ENCODE data around the gene CAMK2G.

CAMK2G gene

DNA sequence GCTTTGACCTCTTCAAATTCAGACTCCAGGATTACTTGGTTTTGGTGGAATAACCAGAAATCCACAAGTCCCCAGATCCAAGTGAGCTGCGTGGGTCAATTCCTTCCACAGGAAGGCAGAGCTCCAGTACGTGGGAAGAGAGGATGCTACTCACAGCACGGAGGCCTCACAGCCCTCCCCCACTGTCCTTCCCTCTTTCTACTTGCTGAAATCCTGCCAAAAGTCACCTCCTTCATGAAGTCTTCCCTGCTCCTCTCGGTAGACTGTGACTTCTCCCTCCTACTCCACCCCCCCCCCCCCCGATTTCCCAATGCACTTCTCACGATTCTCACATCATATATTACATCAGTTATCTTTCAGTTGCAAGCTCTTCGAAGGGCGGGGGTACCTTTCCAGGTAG lies 12.3 kb downstream of the CAMK2G start:
- H2AK5ac ChIP-seq (ENCODE audit: low read depth, low read length), result no peak overlapping the region
- no peak overlapping the region for H3K4me2 ChIP-seq (ENCODE audit: insufficient read depth, low read length, poor library complexity, severe bottlenecking)
- H3K79me1 ChIP-seq (ENCODE audit: low read depth, low read length), result peaks cover 3% of the 10 kb centered on the region
- H3K23ac ChIP-seq (ENCODE audit: low read depth, low read length, poor library complexity), result peak overlapping the region; percentile 61
- peaks cover 0 to 1% of the 10 kb centered on the region in 2 donors for H3K9me3 ChIP-seq (replicated peaks in 1 of 2; ENCODE audit: control insufficient read depth in 2 of 2, insufficient read depth in 1 of 2, low read depth in 1 of 2, low read length in 2 of 2)
- H2BK12ac ChIP-seq (ENCODE audit: low read length), result no peak overlapping the region
- H3K9ac ChIP-seq (ENCODE audit: low read depth, low read length, poor library complexity), result no peak overlapping the region
- H3K14ac ChIP-seq (ENCODE audit: low read length), result no peak overlapping the region
- H3K27me3 ChIP-seq (ENCODE audit: control insufficient read depth in 3 of 3, insufficient read depth in 3 of 3, low read depth in 1 of 3, low read length in 3 of 3), result no peaks in the 10 kb centered on the region
- H2AFZ ChIP-seq (ENCODE audit: low read length), result no peak overlapping the region
- no peak overlapping the region for H3K4ac ChIP-seq (ENCODE audit: low read length)
- H2BK15ac ChIP-seq (ENCODE audit: low read length), result no peak overlapping the region
- H3K4me3 ChIP-seq (ENCODE audit: low read length in 2 of 2), result no peak overlapping the region
- H4K8ac ChIP-seq (ENCODE audit: low read depth, low read length), result no peak overlapping the region
- H3K4me1 ChIP-seq (ENCODE audit: control insufficient read depth in 2 of 2, insufficient read depth in 1 of 2, low read depth in 1 of 2, low read length in 2 of 2), result peaks cover 0 to 2% of the 10 kb centered on the region in 2 donors
- H2BK120ac ChIP-seq (ENCODE audit: low read depth, low read length), result no peak overlapping the region
- H3K36me3 ChIP-seq (replicated peaks in 1 of 2; ENCODE audit: control insufficient read depth in 2 of 2, insufficient read depth in 2 of 2, low read length in 2 of 2), result peaks cover 25 to 54% of the 10 kb centered on the region in 2 donors
- H2BK5ac ChIP-seq (ENCODE audit: low read length), result no peak overlapping the region
- no peak overlapping the region for H3K18ac ChIP-seq (ENCODE audit: low read length)
- DNase-seq (ENCODE audit: low spot score), result no peak
- H4K91ac ChIP-seq (ENCODE audit: low read depth, low read length, poor library complexity), result no peak overlapping the region
- no peak overlapping the region for H3K27ac ChIP-seq (replicated peaks; ENCODE audit: low read length)
- WGBS, 2 donors (ENCODE audit: extremely low coverage in 2 of 2, insufficient read length in 2 of 2, insufficient replicate concordance in 1 of 2), result no CpG with 5 or more reads among the region's 8 CpGs

DNA sequence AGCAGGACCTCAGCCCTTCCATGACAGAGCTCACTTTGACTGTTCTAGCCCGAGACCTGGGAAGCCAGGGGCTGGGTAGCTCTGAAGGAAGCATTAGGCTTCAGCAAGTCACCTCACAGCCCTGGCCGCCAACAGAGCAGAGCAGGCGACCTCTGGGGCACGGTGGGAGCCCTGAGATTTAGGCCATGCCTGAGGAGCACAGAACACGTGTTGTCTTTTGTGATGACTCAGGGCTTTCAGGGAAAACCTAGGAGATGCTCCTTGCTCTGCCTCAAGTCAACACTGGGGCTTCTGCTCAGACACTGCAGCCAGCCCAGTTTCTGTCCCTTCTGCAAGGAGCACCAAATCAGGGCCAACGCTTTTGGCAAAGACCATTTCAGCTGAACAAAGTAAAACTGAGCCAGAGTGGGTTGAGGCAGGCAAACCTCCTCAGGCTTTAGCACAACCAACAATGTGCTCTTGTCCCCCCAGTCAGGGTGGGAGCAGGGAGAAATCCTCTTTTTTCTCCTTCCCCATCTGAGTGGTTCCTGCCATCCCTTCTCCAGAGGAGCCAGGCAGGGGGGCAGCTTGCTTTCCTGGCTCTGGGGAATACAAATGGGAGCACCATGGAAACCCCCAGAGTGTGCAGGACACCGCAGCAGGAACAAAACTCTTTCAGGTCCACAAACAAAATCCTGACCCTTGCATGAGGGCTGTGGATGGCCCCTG lies 14.4 kb downstream of the CAMK2G start:
- no peak overlapping the region for H3K4ac ChIP-seq (ENCODE audit: low read length)
- no peak overlapping the region for H4K91ac ChIP-seq (ENCODE audit: low read depth, low read length, poor library complexity)
- no peak overlapping the region for H3K4me3 ChIP-seq (ENCODE audit: low read length in 2 of 2)
- H3K9me3 ChIP-seq (replicated peaks in 1 of 2; ENCODE audit: control insufficient read depth in 2 of 2, insufficient read depth in 1 of 2, low read depth in 1 of 2, low read length in 2 of 2), result peaks cover 0 to 1% of the 10 kb centered on the region in 2 donors
- H2AFZ ChIP-seq (ENCODE audit: low read length), result no peak overlapping the region
- H2BK5ac ChIP-seq (ENCODE audit: low read length), result no peak overlapping the region
- H3K27ac ChIP-seq (replicated peaks; ENCODE audit: low read length), result no peak overlapping the region
- H3K18ac ChIP-seq (ENCODE audit: low read length), result no peak overlapping the region
- no peak overlapping the region for H2AK5ac ChIP-seq (ENCODE audit: low read depth, low read length)
- H2BK12ac ChIP-seq (ENCODE audit: low read length), result no peak overlapping the region
- peaks cover 20 to 50% of the 10 kb centered on the region in 2 donors for H3K36me3 ChIP-seq (replicated peaks in 1 of 2; ENCODE audit: control insufficient read depth in 2 of 2, insufficient read depth in 2 of 2, low read length in 2 of 2)
- H3K14ac ChIP-seq (ENCODE audit: low read length), result no peak overlapping the region
- no CpG with 5 or more reads among the region's 7 CpGs for WGBS, 2 donors (ENCODE audit: extremely low coverage in 2 of 2, insufficient read length in 2 of 2, insufficient replicate concordance in 1 of 2)
- no peak overlapping the region for H3K9ac ChIP-seq (ENCODE audit: low read depth, low read length, poor library complexity)
- DNase-seq (ENCODE audit: low spot score), result no peak
- H3K23ac ChIP-seq (ENCODE audit: low read depth, low read length, poor library complexity), result peak overlapping the region; percentile 8
- no peak overlapping the region for H2BK120ac ChIP-seq (ENCODE audit: low read depth, low read length)
- no peak overlapping the region for H3K4me2 ChIP-seq (ENCODE audit: insufficient read depth, low read length, poor library complexity, severe bottlenecking)
- H2BK15ac ChIP-seq (ENCODE audit: low read length), result no peak overlapping the region
- H3K27me3 ChIP-seq (ENCODE audit: control insufficient read depth in 3 of 3, insufficient read depth in 3 of 3, low read depth in 1 of 3, low read length in 3 of 3), result no peaks in the 10 kb centered on the region
- H3K79me1 ChIP-seq (ENCODE audit: low read depth, low read length), result peaks cover 4% of the 10 kb centered on the region
- no peaks in the 10 kb centered on the region for H3K4me1 ChIP-seq (ENCODE audit: control insufficient read depth in 2 of 2, insufficient read depth in 1 of 2, low read depth in 1 of 2, low read length in 2 of 2)
- H4K8ac ChIP-seq (ENCODE audit: low read depth, low read length), result no peak overlapping the region

DNA sequence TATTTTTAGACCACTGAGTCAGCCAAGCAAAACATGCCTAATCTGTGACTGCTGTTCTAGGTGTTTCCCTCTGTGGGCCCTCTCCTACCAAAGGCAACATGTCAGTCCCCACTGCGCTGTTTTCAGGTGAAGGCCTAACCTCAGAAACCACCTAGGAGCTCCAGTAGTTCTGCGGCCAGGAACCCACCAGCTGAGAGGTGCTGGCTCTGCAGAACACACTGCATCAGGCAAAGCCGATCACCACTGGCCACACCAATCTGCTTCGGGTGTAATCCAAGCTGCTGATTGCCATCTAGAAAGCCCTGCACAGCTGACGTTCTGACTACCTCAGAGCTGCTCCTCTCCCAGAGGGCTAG lies 14.9 kb downstream of the CAMK2G start:
- no CpG with 5 or more reads among the region's 5 CpGs for WGBS, 2 donors (ENCODE audit: extremely low coverage in 2 of 2, insufficient read length in 2 of 2, insufficient replicate concordance in 1 of 2)
- peaks cover 7% of the 10 kb centered on the region for H3K79me1 ChIP-seq (ENCODE audit: low read depth, low read length)

GRCh38 chr10:73858750-73859427 lies 15.5 kb downstream of the CAMK2G start:
- WGBS, 2 donors (ENCODE audit: extremely low coverage in 2 of 2, insufficient read length in 2 of 2, insufficient replicate concordance in 1 of 2), result no CpG with 5 or more reads among the region's 13 CpGs

More for the DNA sequence above, 14.9 kb downstream of the CAMK2G start:
- no peaks in the 10 kb centered on the region for H3K4me1 ChIP-seq (ENCODE audit: control insufficient read depth in 2 of 2, insufficient read depth in 1 of 2, low read depth in 1 of 2, low read length in 2 of 2)
- H3K4me2 ChIP-seq (ENCODE audit: insufficient read depth, low read length, poor library complexity, severe bottlenecking), result no peak overlapping the region
- no peak overlapping the region for H3K18ac ChIP-seq (ENCODE audit: low read length)
- no peak overlapping the region for H3K4ac ChIP-seq (ENCODE audit: low read length)
- no peak overlapping the region for H2AK5ac ChIP-seq (ENCODE audit: low read depth, low read length)
- H3K27me3 ChIP-seq (ENCODE audit: control insufficient read depth in 3 of 3, insufficient read depth in 3 of 3, low read depth in 1 of 3, low read length in 3 of 3), result no peaks in the 10 kb centered on the region
- H3K23ac ChIP-seq (ENCODE audit: low read depth, low read length, poor library complexity), result no peak overlapping the region
- no peak for DNase-seq (ENCODE audit: low spot score)
- H3K9me3 ChIP-seq (replicated peaks in 1 of 2; ENCODE audit: control insufficient read depth in 2 of 2, insufficient read depth in 1 of 2, low read depth in 1 of 2, low read length in 2 of 2), result peaks cover 0 to 1% of the 10 kb centered on the region in 2 donors
- H4K91ac ChIP-seq (ENCODE audit: low read depth, low read length, poor library complexity), result no peak overlapping the region
- no peak overlapping the region for H2BK5ac ChIP-seq (ENCODE audit: low read length)
- no peak overlapping the region for H2AFZ ChIP-seq (ENCODE audit: low read length)
- H3K4me3 ChIP-seq (ENCODE audit: low read length in 2 of 2), result no peak overlapping the region
- H2BK12ac ChIP-seq (ENCODE audit: low read length), result no peak overlapping the region
- no peak overlapping the region for H3K9ac ChIP-seq (ENCODE audit: low read depth, low read length, poor library complexity)
- H2BK120ac ChIP-seq (ENCODE audit: low read depth, low read length), result no peak overlapping the region
- H3K14ac ChIP-seq (ENCODE audit: low read length), result no peak overlapping the region
- H3K27ac ChIP-seq (replicated peaks; ENCODE audit: low read length), result no peak overlapping the region
- peaks cover 22 to 47% of the 10 kb centered on the region in 2 donors for H3K36me3 ChIP-seq (replicated peaks in 1 of 2; ENCODE audit: control insufficient read depth in 2 of 2, insufficient read depth in 2 of 2, low read length in 2 of 2)
- no peak overlapping the region for H2BK15ac ChIP-seq (ENCODE audit: low read length)
- no peak overlapping the region for H4K8ac ChIP-seq (ENCODE audit: low read depth, low read length)

More at GRCh38 chr10:73858750-73859427, 15.5 kb downstream of the CAMK2G start:
- Histone ChIP-seq H2BK15ac (ENCODE audit: low read length) (no peak overlapping the region), H4K91ac (ENCODE audit: low read depth, low read length, poor library complexity) (no peak overlapping the region), H3K23ac (ENCODE audit: low read depth, low read length, poor library complexity) (no peak overlapping the region), H3K4me2 (ENCODE audit: insufficient read depth, low read length, poor library complexity, severe bottlenecking) (no peak overlapping the region), H3K4me3 (ENCODE audit: low read length in 2 of 2) (no peak overlapping the region), H3K14ac (ENCODE audit: low read length) (no peak overlapping the region), H3K4ac (ENCODE audit: low read length) (no peak overlapping the region), H3K27ac (replicated peaks; ENCODE audit: low read length) (no peak overlapping the region), H3K9me3 (replicated peaks in 1 of 2; ENCODE audit: control insufficient read depth in 2 of 2, insufficient read depth in 1 of 2, low read depth in 1 of 2, low read length in 2 of 2) (peaks cover 0 to 1% of the 10 kb centered on the region in 2 donors), H2BK5ac (ENCODE audit: low read length) (no peak overlapping the region), H3K79me1 (ENCODE audit: low read depth, low read length) (peaks cover 8% of the 10 kb centered on the region), H2BK120ac (ENCODE audit: low read depth, low read length) (no peak overlapping the region), H3K4me1 (ENCODE audit: control insufficient read depth in 2 of 2, insufficient read depth in 1 of 2, low read depth in 1 of 2, low read length in 2 of 2) (no peaks in the 10 kb centered on the region), H3K18ac (ENCODE audit: low read length) (no peak overlapping the region), H3K36me3 (replicated peaks in 1 of 2; ENCODE audit: control insufficient read depth in 2 of 2, insufficient read depth in 2 of 2, low read length in 2 of 2) (peaks cover 20 to 46% of the 10 kb centered on the region in 2 donors), H4K8ac (ENCODE audit: low read depth, low read length) (no peak overlapping the region), H2AFZ (ENCODE audit: low read length) (no peak overlapping the region), H2BK12ac (ENCODE audit: low read length) (no peak overlapping the region), H2AK5ac (ENCODE audit: low read depth, low read length) (no peak overlapping the region), H3K9ac (ENCODE audit: low read depth, low read length, poor library complexity) (no peak overlapping the region), H3K27me3 (ENCODE audit: control insufficient read depth in 3 of 3, insufficient read depth in 3 of 3, low read depth in 1 of 3, low read length in 3 of 3) (no peaks in the 10 kb centered on the region)
- DNase-seq (ENCODE audit: low spot score), result no peak

Data from neuronal stem cell (in vitro differentiated cells).